ENCODE results near the gene CD300LG.
A peak's percentile ranks its signal among the peaks of the same experiment; 100 is the strongest.
"Not testable (repeated sequence)": the region's sequence is repeated elsewhere in the genome, so short reads cannot be mapped to it uniquely, and the experiment has no call there.

Gene CD300LG

DNA sequence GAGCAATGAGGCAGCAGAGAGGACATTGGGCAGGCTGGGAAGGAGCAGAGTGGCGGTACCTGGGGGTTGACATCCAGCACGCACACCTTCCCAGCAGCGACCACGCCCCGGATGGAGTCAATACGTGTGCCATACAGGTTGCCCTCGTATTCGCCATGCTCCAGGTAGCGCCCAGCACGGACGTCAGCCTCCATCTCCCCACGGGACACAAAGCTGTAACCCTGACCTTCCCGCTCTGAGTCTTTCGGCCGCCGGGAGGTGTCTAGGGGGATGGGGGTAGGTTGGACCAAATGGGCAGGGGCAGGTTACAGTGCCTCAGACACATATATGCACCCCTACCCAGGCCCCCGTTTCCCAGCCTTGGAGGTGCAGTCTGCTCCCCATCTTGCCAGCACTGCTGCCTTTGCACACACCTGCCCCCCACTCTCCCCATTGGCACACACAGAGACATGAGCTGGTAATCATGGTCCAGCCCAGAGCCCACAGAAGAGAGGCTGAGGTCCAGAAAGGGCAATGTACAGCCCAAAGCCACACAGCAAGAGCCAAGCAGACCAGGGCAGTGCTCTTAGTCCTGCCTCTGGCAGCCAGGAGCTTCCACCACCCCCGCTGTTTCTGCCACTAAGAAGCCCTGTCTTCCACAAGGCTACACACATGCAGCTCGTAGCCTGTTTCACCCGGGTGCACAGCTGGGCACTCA is 32.9 kb downstream of the CD300LG start:
- DNase-seq (ENCODE audit: low spot score): no peak

DNA sequence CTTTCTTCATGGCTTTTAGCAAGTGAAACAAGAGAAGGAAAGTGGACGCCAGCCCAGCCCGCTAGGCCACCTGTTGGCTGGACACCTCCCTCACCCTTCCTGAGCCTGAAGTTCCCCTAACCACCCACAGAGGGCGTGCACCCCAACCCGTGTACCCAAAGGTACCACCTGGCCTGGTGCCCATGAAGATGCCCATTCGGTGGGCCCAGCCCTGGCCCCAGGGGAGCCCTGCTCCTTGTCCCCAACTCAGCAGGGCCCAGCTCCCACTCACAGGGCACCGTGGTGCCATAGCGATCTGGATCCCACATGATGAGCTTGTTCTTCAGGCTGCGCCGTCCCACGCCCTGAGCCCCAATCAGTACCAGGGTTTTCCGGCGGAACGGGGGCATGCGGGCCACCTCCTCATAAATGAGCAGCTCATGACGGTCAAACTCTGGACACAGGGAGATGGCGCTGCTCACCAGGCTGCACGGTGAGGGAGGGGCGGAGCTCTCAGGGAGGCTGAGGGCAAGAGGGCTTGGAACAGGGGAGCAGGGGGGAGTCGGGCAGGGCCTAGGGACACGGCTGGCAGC is 33.5 kb downstream of the CD300LG start:
- peak; percentile 45 for DNase-seq (ENCODE audit: low spot score)

GRCh38 chr17:43881181-43881580 is 34.2 kb downstream of the CD300LG start:
- no peak for DNase-seq (ENCODE audit: low spot score)

DNA sequence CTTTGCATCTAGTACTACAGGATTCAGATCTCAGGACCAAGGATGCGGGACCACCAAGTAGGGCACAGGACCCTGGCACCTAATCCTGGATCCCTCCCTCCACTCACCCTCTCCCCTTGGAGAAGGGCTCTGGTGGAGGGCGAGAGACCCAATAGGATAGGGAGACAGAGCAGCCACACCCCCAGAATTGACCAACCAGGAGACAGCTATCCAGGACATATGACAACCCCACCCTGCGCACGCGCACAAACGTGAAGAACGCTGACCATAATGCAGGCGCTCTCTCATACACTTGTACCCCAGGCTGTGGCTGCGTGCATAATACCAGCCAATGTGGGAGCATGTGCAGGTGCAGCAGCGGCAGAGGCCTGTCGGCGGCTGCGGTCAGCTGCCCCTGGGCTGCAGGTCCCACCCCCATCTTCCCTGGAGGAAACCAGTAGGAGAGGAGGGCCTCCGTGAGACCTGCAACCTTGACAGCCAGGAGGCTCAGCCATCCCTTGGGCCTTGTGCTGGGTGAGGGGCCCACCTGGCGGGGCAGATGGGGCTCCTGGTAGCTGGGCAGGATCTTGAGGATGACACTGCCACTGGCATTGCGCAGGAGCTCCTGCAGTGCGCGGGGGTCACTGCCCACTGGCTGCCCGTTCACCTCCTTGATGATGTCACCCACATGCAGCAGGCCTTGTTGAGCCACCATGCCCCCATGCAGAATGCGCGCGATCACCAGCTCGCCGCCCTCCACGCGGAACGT is 35.0 kb downstream of the CD300LG start:
- DNase-seq (ENCODE audit: low spot score): no peak

- no peak for DNase-seq (ENCODE audit: low spot score)
Observed at GRCh38 chr17:43882761-43883415, 35.9 kb downstream of the CD300LG start.

- no peak for DNase-seq (ENCODE audit: low spot score)
Observed at GRCh38 chr17:43888548-43888947, 41.6 kb downstream of the CD300LG start.

- no peak for DNase-seq (ENCODE audit: low spot score)
Observed at GRCh38 chr17:43890240-43890639, 43.3 kb downstream of the CD300LG start.

- peak; percentile 85 for DNase-seq (ENCODE audit: low spot score)
Observed at GRCh38 chr17:43891851-43892646, 45.1 kb downstream of the CD300LG start.

DNA sequence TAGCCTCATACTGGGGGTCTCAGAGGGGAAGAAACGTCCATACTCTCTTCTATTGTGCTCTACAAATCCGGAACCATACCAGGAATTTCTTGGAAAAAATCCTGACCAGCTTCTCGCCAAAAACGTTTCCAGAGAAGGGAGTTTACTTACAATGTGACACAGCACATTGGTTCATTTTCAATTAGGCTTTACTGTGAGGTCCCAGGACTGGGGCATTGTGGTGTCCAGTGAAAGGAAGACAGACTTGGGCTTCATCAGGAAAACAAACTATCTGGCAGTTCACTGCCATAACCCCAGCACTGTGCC is 45.6 kb downstream of the CD300LG start:
- no peak for DNase-seq (ENCODE audit: low spot score)

DNA sequence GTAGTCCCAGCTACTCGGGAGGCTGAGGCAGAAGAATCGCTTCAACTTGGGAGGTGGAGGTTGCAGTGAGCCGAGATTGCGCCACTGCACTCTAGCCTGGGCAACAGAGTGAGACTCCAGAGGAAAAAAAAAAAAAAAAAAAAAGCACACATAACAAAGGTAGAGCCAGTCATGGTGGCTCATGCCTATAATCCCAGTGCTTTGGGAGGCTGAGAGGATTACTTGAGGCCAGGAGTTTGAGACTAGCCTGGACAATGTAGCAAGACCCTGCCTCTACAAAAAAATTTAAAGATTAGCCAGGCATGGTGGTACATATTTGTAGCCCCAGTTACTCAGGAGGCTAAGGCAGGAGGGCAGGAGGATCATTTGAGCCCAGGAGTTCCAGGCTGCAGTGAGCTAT is 47.5 kb downstream of the CD300LG start:
- not testable (repeated sequence) for DNase-seq (ENCODE audit: low spot score)

GRCh38 chr17:43897831-43898230 is 50.9 kb downstream of the CD300LG start:
- no peak for DNase-seq (ENCODE audit: low spot score)

DNA sequence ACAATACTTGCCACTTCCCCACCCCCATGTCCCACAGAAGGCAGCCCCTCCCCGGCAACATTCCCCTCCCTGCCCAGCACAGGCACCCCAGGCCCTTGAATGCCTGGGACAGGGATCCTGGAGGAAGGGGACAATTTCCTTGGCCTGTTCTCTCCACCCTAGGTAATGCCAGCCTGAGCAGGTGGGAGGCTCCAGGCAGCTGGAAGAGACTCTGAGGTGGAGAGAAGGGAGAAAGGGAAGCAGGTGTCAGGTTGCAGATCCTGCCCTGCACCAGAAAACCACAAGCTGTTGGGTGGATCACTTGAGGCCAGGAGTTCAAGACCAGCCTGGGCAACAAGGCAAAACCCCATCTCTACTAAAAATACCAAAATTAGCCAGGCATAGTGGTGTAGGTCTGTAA is 51.5 kb downstream of the CD300LG start:
- DNase-seq (ENCODE audit: low spot score): no peak

DNA sequence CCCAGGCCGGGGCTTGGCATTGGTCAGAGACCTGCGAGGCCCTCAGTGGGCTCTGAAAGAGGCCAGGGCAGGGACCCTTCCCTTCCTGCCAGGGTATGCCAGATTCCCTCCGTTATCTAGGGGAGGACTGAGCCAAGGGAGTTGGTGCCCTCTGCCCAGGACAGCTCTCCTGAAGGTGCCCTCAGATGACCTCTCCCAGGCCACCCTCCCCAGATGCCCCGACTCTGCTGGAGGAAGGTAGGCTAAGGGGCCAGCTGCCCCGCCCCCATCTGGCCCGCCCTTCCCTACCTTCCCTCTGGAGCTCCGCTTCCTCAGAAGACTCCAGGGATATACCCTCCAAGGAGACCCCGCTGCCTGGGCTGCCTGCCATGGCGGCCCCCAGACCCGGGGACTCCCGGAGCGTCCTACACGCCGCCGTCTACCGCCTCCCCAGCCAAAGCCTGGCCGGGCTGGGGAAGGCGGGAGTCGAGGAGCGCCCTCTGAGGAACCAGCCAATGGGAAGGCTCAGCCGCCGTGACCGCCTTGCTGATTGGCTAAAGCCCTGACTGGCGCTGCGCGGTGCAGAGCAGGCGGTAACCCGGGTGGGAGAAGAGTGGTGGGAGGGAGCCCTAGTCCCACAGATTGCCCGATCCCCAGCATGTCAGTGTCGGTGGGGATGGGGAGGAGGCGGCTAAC is 53.3 kb downstream of the CD300LG start:
- DNase-seq (ENCODE audit: low spot score): peak; percentile 98

- DNase-seq (ENCODE audit: low spot score): no peak
Observed at GRCh38 chr17:43900858-43901754, 54.1 kb downstream of the CD300LG start.

DNA sequence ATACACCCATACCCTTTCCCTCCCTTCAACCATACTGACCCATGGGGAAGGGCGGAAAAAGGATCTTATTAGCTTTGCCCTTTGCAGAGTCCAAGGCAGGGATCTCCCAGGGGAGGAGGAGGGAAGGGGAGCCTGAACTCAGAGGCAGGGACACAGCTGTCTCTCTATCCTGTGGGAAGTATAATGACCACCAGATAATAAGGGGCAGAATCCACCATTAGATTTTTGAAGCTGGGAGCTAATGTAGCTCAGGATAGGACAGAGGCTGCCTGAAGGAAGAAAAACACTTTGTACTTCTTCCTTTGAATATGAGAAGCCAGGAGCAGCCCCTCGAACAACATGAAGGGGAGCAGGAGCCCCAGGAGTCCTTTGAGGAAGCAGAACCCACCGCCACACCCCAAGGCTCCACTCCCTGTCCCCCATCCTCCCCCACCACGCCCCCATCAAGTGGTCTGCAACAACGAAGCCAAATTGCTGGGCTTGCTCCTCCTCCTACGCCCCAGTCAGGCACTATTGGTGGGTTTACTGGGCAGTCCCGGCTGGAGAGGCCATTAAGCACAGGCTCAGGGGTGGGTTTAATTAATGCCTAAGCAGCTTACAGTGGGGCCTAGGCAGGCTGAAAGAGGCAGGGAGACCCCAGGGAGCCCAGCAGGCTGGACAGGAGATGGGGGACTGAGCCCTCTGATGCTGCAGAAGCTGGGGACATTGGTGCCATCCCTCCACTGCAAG is 55.0 kb downstream of the CD300LG start:
- DNase-seq (ENCODE audit: low spot score): no peak

DNA sequence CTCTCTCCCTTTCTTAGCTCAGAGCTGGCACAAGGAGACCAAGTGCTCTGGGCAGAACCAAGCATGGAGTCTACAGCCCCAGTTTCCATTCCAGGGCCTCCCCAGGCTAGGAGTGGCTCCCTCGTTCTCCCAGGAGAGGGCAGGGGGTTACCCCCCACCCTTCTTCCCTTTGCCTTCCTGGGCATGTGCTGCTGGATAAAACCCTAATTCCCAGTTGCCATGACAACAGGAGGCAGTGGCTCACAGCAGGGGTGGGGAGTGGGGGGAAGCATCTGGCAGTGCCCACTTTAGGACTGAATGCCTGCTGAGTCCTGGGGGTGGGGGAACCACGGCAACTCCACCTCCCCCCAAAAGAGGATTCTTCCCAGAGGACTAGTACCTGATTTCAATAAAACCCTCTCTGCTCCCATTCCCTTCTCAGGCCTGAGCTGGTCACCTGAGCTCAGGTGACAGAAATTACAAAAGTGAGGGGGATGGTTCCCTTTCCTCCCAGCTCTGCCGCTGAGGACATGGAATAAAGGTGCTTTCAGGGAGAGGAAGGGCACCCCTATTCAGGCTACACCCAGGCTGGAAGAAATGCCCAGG is 58.5 kb downstream of the CD300LG start:
- no peak for DNase-seq (ENCODE audit: low spot score)

DNA sequence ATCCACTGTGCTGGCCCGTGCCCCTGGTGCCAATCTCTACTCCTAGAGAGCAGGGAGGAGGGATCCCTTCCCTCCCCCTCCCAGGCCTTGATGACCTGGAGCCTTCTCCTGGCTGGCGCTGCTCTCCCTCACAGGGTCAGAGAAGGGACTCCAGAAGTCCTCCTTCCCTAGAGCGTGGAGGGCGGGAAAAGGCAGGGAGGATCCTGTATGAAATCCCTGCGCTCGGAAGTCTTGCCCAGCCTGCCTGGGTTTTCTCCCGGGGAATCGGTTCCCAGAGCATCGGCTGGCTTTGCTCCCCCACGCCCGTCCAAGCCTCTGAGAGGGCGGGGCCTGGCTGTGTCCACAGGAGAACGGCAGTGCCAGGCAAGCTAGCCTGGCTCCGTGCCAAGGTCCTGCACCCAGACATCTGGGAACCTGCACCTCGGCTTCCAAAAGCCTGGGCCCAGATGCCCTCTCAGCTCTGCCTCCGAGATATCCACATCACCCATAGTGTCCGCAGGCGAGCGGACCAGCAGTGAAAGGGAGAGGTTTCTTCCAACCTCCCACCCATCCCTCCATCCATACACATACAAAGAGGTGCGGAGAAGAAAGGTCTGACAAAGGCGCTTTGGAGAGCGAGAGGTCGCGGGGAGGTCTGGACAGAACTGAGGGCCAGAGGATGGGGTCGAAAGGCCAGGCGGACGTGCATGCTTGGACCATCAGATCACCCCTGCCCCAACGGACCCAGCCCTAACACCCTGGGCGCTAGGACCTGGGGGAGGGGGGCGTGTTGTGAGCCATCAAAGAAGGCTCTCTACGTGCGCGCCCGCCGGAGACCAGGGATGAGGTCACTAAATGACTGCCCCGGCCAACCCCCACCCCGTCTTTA is 59.2 kb downstream of the CD300LG start:
- DNase-seq (ENCODE audit: low spot score): peak; percentile 82

DNA sequence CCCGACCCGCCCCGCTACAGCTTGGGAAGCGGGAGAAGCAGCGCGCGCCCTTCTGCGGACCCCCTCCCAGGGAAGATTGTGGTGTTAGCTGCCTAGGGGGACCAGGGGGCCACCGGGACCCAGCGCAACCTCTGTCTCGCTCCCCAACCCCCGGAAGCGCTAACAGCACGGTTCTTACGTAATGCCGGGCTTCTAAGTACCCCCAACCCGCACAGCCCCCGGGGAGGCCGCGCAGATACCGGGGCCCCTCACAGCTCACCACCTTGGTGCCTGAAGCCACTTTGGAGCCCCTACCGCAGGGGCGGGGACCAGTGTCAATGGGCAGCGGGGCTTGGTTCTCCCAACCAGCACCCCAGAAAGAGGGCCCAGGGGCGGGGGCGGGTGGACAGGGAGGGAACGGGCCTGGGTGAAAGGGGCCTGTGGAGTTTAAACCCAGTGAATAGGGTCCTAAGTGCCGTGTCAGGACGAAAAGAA is 60.0 kb downstream of the CD300LG start:
- DNase-seq (ENCODE audit: low spot score): no peak

All from AG20443 (cell line).